ENCODE results near the gene TCP11L2. TPM values are rescaled to one million over a fixed set of nuclear protein-coding genes. Genes with fewer than 3 reads are reported as not detected.

TCP11L2 gene
- total and polyA plus RNA-seq, 2 of the 8 experiments (the other 6 are each of a cell fraction or from before 2014, with no cell fraction given) = 2.1 to 7.1 TPM

DNA sequence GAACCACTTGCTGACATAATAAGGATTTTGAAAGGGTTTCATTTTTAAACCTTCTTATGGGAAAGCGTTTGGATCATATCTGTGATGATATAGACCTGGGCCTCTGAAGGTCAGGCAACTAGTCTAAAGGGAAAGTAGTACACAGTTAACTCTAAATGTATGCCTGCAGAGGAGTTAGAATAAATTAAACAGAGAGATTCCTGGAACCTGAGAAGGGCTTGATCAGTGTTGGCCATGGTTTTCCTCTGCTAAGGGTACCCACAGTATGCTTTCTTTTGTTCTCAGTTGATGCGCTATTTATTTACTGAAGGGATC lies 40.6 kb downstream of the TCP11L2 start:
- no peak overlapping the region for H3K4ac ChIP-seq (replicated peaks; ENCODE audit: insufficient read length, low read depth, low read length)
- H3K4me1 ChIP-seq (replicated peaks in 1 of 4; ENCODE audit: control insufficient read depth in 3 of 4, insufficient read depth in 4 of 4, low read length in 3 of 4) = no peaks in the 10 kb centered on the region
- ChIA-PET POLR2A (ENCODE audit: partially characterized antibody) (no interaction called here), CTCF (ENCODE audit: partially characterized antibody) (interaction anchor here (1.0 to 2.5 kb wide), 2 partner anchors 15 to 117 kb away, joined by 4 to 5 read pairs; partner anchors contain the start of gene POLR3B)
- H2BK15ac ChIP-seq (ENCODE audit: low read length) = no peak overlapping the region
- no peak overlapping the region for H4K8ac ChIP-seq (ENCODE audit: extremely low read depth, insufficient read depth, low read length)
- FAIRE-seq (no peak), DNase-seq (ENCODE audit: low read depth in 1 of 2, low spot score in 2 of 2) (no peak)
- H3K4me2 ChIP-seq (ENCODE audit: insufficient read depth in 1 of 2, low read depth in 2 of 2, low read length in 2 of 2) = no peak overlapping the region
- H3K27ac ChIP-seq (ENCODE audit: low read depth, low read length) = no peak overlapping the region
- H3K9ac ChIP-seq (replicated peaks in 1 of 4; ENCODE audit: extremely low read depth in 1 of 4, low read depth in 3 of 4, low read length in 3 of 4) = no peak overlapping the region
- no peak overlapping the region for H2AK5ac ChIP-seq (ENCODE audit: low read depth, low read length)
- no peak overlapping the region for H3K56ac ChIP-seq (replicated peaks; ENCODE audit: insufficient read length, low read depth, low read length)
- H2BK12ac ChIP-seq (ENCODE audit: low read depth, low read length) = no peak overlapping the region
- no peaks in the 10 kb centered on the region for H3K9me3 ChIP-seq (ENCODE audit: insufficient read depth in 2 of 2, low read depth in 1 of 2, low read length in 1 of 2)
- no peak overlapping the region for H3K4me3 ChIP-seq (ENCODE audit: extremely low read depth in 1 of 4, insufficient read depth in 2 of 4, low read depth in 3 of 4, low read length in 4 of 4)
- no peaks in the 10 kb centered on the region for H3K79me2 ChIP-seq (ENCODE audit: control insufficient read depth in 1 of 2, insufficient read depth in 2 of 2, low read length in 2 of 2)
- H4K91ac ChIP-seq (replicated peaks; ENCODE audit: insufficient read length, low read length) = no peak overlapping the region
- no peaks in the 10 kb centered on the region for H3K79me1 ChIP-seq (ENCODE audit: low read depth, low read length)
- H2BK20ac ChIP-seq (ENCODE audit: low read length) = no peak overlapping the region
- no peaks in the 10 kb centered on the region for H3K27me3 ChIP-seq (replicated peaks in 1 of 4; ENCODE audit: control insufficient read depth in 3 of 4, extremely low read depth in 1 of 4, insufficient read depth in 3 of 4, low read length in 3 of 4)
- WGBS, 2 experiments (ENCODE audit: extremely low coverage in 1 of 2, insufficient coverage in 1 of 2, insufficient read length in 1 of 2, insufficient replicate concordance in 2 of 2, low coverage in 1 of 2, low lambda C conversion rate in 2 of 2, missing lambda C conversion rate in 1 of 2) = 96% methylated on average over 2 of the region's 2 CpGs; no CpG with 5 or more reads in 1 of the 2 experiments
- H3K23ac ChIP-seq (ENCODE audit: insufficient read length) = no peak overlapping the region
- no peaks in the 10 kb centered on the region for H4K20me1 ChIP-seq (replicated peaks in 1 of 2; ENCODE audit: control insufficient read depth in 1 of 2, insufficient read depth in 2 of 2, low read length in 2 of 2)
- H3K23me2 ChIP-seq (ENCODE audit: low read depth, low read length) = no peaks in the 10 kb centered on the region
- H2BK120ac ChIP-seq (replicated peaks; ENCODE audit: low read depth, low read length) = no peak overlapping the region
- TF ChIP-seq EP300 (IDR thresholded peaks at IDR 0.05; ENCODE audit: borderline replicate concordance in 1 of 2, low read depth in 2 of 2, low read length in 2 of 2) (no peak), JUND (IDR thresholded peaks at IDR 0.05; ENCODE audit: low read length) (no peak), CREB1 (IDR thresholded peaks at IDR 0.05) (no peak)
- H3K14ac ChIP-seq (ENCODE audit: insufficient read length) = no peak overlapping the region
- H4K5ac ChIP-seq (ENCODE audit: insufficient read length, low read depth, low read length) = no peak overlapping the region
- no peak overlapping the region for H3K18ac ChIP-seq (ENCODE audit: extremely low read depth, low read length)
- no peak overlapping the region for H2BK5ac ChIP-seq (ENCODE audit: low read depth, low read length)
- H3K36me3 ChIP-seq (ENCODE audit: control insufficient read depth in 2 of 4, insufficient read depth in 4 of 4, low read length in 3 of 4) = no peaks in the 10 kb centered on the region
- H2AFZ ChIP-seq (ENCODE audit: low read length) = no peak overlapping the region
